Measurements from ENCODE around the gene RRP1B.
"Not testable (repeated sequence)": the region's sequence is repeated elsewhere in the genome, so short reads cannot be mapped to it uniquely, and the experiment has no call there.

Gene RRP1B

DNA sequence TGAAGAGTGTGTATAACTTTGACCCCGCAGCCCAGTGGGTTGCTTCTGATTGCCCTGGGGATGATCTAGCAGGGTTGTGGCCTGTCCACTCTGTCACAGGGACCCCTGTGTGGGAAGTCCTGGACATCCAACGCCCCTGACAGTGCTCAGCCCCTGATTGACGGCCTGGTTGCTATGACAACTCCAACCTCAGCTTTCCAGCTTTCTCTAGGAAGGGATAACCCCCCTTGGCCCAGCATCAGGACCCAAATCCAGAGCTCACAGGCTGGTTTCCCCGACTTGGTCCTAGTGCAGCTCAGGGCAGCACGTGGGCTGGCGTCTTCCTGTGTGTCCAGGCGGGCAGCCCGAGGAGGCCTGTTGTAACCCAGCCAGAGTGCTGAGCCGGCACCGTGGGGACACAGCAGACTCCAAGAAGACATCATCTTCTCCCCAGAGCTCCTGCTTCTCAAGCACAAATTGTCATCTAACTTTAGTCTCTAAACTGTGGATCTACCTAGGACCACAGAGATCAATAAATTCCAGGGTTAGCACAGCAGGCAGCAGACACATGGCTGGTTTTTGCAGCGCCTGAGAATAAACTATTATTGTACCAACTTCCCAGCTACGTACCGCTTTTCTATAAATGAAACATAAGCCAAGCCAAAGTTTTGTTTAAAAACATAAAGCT, 40.7 kb downstream of the RRP1B start:
- DNase-seq (ENCODE audit: low read depth in 2 of 2): no peak

DNA sequence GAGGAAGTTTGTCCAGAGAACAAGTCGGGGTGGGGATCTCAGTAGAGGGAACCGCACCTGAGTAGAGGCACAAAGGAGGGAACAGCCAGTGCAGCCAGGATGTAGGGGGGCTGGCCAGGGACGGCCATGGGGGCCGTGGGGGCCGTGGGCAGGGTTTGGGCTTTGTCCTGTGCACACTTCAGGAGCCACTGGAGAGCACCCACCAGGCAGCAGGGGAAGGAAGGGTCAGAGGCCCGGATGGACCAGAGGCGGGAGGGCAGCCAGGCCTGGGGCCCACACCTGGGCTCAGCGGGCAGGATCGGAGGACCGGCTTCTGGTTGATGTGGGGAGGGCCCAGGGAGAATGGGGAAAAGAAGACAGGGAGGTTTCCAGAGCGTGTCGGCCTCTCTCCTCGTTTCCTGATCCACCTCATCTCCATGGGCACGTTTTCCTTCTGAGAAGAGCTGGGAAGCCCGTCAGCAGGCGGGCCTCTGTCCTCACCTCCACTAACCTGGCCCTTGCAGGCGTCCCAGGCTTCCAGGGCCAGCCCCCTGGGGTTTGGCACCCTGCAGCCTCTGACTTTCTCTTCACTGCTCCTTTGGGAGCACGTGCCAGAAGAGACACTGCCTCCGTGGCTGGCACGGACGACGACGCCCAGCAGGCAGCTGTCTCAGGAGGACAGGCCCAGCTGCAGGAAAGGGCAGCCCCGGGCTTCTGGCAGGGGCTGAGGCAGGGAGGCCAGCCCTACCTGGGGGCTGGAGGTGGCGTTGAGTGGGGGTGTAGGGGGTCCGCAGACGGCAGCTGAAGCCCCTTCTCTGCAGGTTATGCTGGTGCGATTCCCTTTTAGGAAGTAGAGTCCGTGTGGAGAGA, 42.8 kb downstream of the RRP1B start:
- DNase-seq (ENCODE audit: low read depth in 2 of 2): no peak

DNA sequence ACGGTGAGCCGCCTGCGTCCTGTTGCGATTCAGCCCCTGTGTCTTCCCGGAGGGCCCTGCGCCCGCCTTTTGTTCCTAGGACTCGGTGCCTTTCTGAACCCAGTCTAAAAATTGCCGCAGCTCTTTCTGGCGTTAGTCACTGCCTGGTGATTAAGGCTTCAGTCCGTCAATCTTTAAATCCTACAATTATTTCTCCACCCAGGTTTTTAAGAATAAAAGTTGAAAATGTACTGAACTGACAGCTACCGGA, 43.4 kb downstream of the RRP1B start:
- no peak for DNase-seq (ENCODE audit: low read depth in 2 of 2)

DNA sequence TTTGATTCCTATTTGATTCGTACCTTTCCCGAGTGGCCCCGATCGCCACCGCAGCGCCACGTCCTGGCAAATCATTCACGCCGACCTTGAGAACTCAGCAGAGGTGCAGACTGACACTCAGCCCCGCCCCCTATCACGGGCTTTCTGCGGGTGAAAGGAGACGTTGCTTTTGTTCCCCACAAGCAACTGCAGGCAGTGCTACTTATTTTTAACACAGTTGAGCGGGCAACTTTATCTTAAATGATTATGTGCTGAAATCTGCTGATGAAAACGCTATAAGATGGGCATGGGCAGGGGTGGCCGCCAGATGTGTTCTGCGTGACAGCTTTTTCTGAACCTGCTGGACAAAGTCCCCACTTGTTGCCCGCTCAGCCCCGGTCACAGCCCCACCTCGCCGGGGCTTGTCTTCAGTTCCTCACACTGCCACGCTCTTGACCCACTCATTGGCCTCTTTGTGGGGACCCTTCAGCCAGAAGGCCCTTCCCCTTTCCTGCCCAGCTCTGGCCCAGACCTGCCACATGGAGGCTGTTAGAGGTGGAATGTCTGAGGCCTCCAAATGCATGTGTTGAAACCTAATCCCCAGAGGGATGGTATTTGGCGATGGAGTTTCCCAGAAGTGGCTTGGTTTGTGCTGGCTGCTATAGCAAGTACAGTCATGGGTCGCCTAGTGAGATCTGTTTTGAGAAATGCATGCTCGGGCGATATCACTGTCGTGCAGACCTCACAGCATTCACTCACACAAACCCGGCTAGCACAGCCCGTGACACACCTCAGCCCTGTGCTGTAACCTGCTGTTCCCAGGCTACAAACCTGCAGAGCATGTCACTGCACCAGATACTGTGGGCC, 43.9 kb downstream of the RRP1B start:
- DNase-seq (ENCODE audit: low read depth in 2 of 2): no peak

DNA sequence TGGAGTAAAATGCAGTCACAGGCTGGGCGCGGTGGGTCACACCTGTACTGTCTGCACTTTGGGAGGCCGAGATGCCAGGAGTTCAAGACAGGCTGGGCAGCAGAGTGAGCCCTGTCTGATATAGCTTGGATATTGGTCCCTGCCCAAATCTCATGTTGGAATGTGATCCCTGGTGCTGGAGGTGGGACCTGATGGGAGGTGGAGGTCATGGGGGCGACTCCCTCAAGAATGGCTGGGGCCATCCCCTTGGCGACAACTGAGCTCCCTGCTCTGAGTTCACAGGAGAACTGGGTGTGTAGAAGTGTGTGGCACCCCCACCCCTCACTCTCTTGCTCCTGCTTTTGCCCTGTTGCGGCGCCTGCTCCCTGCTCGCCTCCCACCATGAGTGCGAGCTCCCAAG, 48.1 kb downstream of the RRP1B start:
- no peak for DNase-seq (ENCODE audit: low read depth in 2 of 2)

DNA sequence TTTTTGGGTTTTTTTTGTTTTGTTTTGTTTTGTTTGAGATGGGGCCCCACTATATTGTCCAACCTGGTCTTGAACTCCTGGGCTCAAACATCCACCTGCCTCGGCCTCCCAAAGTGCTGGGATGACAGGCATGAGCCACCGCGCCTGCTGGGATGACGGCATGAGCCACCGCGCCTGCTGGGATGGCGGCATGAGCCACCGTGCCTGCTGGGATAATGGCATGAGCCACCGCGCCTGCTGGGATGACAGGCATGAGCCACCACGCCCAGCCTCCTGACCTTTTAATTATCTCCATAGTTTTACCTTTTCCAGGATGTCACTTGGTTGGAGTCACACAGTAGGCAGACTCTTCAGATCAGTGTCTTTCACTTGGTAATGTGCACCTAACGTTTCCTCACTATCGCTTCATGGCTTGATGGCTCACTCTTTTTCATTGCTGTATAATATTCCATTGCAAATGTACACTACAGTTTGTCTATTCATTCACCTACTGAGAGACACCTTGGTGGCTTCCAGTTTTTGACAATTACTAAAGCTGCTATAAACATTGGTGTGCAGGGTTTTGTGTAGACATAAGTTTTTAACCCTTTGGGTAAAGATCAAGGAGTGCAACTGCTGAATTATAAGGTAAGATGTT, 49.5 kb downstream of the RRP1B start:
- no peak for DNase-seq (ENCODE audit: low read depth in 2 of 2)

DNA sequence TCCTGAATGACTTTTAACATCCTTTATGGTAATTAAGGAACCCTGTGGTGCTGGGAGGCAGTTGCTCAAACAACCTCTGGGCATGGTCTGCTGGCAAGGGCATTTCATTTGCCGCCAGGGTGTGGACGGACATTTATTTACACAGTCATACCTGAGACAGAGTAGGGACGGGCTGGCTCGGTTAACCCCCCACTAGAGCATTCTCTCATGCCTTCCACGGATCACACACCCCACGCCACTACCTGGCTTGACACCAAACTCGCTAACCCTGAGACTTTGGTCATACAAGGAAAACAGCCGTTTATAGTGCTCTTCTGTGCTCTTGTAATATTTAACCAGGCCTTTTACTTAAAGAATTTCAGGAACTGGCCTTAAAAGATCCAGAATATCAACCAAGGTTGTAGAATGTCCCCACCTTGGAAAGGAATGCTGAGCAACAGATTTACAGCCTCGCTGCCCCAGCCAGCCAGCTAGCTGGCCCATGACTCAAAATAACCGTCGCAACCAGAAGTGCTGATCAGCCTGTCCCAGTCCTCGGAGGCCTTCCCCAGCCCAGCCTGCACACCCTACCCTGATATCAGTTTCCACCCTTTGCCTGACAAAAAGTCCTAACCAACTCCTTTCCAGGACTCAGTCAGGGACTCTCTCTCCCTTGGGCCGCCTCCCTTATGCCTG, 53.0 kb downstream of the RRP1B start:
- DNase-seq (ENCODE audit: low read depth in 2 of 2): no peak

DNA sequence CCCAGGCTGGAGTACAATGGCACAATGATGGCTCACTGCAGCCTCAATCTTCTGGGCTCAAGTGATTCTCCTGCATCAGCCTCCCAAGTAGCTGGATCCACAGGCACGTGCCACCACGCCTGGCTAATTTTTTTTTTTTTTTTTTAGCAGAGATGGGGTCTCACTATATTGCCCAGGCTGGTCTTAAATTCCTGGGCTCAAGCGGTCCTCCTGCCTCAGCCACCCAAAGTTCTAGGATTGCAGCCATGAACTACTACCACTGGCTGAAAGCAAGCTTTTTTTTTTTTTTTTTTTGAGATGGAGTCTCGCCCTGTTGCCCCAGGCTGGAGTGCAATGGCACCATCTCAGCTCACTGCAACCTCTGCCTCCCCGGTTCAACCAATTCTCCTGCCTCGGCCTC, 53.8 kb downstream of the RRP1B start:
- DNase-seq (ENCODE audit: low read depth in 2 of 2): not testable (repeated sequence)

DNA sequence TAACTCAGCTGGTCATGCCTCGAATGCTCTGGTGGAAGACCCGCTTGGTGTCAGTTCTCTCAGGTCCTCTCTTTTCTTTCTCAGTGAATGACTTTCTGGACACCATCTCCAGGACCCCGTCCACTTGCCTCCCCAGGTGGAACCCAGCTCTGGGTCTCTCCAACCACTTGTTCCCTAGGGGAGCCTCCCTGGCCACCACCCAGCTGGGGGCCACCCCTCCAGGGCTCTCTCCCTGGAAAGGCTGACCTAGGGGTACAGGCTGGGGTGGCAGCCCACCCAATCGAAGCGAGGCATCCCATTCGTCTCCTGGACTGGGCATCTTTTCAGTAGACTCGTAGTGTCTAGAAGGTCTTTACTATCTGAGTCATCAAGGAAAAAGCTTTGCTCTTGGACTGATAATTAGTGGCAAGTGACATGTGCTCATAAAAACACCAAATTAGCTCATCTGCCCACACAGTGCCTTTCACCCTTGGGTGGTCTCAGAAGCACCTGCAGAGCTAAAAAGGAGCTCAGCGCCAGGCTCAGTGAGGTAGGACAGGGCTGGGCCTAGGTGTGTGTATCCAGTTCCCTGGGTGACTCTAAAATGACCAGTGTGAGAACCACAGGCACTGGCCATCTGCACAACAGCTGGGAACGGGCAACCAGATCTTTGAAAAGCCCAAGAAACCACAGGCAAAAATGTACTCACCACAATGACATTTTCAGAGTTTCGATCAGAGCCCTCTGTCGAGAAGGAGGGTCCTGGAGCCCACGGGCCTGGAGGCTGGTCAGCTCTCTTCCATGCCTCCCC, 57.2 kb downstream of the RRP1B start:
- no peak for DNase-seq (ENCODE audit: low read depth in 2 of 2)

DNA sequence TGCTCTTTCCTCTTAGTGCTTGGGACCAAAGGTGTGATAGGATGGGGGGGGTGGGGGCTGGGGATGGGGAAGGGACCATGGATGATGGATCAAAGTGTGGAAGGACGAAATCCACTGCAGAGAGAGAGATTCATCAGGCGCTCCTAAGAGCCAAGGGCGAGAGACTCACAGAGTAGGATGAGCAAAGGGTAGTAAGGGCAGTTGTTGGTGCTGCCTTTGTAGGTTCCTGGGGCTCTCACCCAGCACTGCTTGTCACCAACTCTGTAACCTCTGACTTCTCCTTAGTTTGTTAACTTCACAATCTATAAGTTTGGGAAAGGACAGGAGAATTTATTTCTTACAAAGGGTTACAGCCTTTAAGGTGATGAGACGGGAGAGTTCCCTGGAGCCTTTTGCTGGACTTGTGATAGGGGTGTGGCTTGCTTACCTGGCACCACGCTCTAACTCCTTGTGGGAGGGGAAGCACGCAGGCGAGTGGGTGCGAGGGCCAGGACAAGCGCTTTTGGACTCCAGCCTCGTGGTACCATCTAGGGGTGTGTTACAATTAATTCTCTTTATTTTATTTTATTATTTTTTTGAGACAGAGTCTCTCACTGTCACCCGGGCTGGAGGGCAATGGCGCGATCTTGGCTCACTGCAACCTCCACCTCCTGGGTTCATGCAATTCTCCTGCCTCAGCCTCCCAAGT, 58.0 kb downstream of the RRP1B start:
- no peak for DNase-seq (ENCODE audit: low read depth in 2 of 2)

DNA sequence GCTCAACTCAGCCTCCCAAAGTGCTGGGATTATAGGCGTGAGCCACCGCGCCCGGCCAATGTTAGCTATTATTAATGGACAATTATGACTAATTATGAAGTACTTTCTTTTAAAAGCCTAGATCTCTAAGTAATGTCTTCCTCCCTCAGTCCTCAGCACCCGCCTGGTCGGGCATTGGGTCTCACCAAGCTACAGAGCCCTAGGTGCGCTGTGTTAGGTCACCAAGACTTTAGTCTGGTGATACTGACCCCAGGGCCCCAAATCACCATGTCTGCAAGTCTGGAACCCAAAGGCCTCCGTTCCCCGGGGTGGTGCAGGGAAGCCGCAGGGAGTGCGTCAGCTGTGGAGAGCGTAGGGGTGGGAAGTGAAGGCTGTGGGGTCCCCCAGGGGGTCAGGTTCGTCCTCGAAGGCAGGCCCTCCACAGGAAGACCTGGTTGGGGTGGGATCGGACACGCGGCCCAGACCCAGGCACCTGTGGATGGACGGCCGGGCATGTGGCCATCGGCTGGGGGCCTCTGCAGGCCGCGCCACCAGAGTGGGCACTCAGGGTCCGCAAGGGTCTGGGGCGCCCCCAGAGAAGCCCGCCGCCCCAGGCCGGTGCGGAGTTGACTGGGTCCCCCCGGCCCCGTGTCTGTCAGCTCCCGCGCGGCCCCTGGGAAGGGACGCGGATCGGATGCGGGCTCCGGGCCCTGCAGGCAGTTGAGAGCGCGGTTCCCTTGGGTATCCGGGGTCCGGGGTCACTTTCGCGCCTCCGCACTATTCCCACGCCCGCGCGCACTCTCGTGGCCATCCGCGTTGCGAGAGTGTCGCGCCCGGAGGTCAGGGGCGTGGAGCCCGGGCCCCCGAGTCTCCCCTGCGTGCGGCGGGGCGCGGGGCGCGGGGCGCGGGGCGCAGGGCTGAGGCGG, 58.9 kb downstream of the RRP1B start:
- no peak for DNase-seq (ENCODE audit: low read depth in 2 of 2)

DNA sequence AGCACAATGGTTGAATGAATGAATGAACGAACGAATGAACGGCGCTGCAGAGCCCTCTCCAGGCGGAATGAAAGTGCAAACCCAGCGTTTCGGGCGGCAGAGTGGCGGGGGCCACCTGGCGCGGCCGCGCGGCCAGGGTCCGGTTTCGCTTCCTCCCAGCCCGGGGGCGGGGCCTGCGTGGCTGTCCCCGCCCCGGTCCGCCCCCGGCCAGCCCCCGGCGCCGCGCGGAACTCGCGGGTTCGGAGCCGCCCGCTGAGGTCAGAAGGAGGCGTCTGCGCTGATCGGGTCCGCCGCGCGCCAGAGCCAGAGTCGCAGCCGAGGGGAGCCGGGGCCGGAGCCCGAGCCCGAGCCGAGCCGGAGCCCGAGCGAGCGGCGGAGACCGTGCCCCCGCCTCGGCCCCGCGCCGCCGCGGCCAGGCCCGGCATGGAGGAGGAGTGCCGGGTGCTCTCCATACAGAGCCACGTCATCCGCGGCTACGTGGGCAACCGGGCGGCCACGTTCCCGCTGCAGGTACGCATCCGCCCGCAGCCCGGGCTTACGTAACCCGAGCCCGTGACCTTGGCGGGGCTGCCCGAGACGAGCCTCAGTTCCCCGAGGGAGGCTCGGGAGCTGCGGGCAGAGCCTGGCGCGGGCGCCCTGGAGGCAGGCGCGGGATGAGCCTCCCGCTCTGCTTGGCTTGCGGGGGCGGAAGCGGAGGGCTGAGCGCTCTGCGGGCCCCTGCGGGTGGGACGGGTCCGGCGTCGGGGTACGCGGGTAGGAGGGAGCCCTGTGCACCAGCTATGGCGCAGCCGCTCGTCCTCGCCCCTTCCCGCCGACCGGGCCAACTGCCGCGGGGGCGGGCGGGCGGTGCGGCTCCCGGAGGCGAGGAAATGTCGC, 59.8 kb downstream of the RRP1B start, which contains the start of gene PDXK:
Gene PDXK (plus strand): TSS at position 258 of the 876 bp plus-strand sequence. CDS start 166 bp downstream, at position 424.
- peak; percentile 60 to 62 for DNase-seq (ENCODE audit: low read depth in 2 of 2)

DNA sequence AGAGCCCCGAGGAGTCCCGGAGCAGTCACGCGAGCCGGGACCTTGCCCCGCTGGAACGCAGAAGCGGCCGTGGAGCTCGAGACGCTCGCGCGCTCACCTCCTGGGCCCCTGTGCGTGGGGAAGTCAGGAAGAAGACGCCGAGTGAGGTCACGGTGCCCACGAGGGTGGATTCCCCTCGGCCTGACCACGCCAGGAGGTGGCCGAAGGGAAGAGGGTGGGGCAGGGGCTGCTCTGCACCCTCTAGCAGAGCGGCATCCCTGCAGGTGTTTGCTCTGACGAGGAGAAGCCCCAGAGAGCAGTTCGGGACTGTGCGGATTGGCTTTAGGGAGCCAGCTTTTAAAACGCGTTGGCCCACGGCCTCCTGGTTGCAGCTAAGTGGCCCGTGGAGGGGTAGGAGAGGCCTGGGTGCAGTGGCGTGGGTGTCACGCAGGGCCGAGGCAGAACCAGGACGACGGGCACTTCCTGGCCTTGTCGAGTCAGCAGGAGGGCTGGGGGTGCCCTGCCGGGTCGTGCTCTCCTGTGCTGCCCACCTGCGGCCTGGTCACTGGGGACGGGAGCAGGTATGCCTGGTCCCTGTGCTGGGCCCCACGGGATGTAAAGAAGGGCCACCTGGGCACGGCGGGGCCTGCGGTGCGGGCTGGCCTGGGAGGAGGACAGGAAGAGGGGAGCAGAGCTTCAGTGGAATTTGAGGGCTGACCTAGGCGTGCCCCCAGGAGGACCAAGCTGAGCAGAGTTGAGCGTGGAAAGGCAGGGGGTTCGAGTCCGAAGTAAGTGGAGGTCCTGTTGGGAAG, 60.6 kb downstream of the RRP1B start:
- no peak for DNase-seq (ENCODE audit: low read depth in 2 of 2)

DNA sequence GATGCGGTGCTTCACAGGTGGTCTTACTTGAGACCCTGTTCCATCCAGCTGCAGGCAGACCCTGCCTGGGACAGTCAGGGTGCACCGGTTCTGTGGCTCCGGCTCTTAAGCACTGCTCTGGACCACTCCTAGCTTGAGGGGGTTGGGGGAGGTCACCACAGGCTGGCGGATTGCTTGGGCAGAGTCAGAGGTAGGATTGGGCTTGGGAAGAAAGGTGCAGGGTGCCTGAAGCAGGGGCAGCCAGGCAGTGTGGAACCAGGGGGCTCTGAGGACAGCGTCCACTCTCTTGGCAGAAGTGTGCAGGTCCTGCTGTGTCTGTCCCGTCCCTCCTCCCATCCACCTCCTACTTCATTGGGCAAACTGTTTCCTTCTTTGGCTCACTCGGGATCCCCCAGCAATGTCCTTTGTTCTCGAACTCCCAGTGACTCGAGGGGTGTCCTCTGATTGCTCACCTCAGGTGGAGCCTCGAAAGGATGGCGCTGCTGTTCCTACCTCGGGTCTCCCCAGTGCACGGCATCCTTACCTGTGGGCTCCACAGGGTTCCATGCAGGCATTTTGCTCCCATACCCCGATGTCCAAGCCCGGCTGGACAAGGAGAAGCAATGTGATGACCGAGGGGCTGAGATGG, 61.3 kb downstream of the RRP1B start:
- no peak for DNase-seq (ENCODE audit: low read depth in 2 of 2)

DNA sequence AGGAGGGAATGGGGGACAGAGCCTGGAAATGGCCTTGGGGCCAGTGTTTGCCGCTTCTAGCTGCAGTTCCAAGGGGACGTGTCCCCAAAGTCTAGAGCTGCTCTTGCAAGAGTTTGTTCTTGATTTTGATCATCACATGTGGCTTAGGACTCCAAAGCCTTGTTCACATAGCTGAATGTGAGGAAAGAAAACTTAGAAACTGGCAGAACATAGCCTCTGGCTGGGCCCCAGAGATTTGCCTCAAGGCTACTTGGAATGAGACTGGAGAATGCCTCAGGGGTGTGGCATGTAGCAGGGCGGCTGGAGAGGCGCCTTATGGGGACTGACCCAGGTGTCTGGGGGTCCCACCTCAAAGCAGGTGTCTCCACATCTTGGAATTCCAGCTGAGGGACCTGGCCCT, 61.8 kb downstream of the RRP1B start:
- DNase-seq (ENCODE audit: low read depth in 2 of 2): no peak

DNA sequence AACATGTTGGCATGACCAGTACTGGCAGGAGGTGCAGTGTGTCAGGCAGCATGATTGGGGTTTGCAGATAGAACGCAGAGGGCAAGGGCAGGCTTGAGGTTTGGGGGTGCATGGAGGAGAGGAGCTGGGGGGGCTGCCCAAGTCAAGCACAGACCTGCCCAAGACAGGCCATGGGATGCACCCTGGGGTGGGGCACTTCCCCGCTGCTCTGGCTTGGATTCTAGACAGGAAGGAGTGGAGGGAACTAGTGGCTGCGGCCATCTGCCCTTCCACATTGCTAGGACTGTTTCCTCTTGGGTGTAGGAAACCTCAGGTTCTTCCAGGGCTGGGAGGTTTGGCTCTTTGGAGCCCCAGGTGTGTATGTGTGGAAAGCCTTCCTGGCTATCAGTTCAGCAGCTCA, 62.6 kb downstream of the RRP1B start:
- DNase-seq (ENCODE audit: low read depth in 2 of 2): no peak

DNA sequence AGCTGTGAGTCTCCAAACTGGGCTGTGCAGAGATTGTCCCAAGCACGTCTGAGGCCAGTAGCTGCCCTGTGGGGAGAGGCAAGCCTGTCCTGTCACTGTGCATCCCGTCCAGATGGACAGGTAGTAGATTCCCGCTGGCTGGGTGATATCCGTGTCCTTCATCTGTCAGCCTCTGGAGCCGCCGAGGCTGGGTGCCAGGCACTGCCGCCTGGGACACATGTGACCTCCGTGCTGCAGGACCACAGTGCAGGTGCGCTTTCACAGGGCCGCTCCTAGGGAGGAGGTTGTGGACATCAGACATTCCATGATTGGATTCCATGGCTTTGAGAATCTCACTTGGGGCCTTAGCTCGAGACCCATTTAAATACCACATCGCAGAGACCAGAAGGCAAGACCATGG, 64.3 kb downstream of the RRP1B start:
- no peak for DNase-seq (ENCODE audit: low read depth in 2 of 2)
